ENCODE results near the gene LHPP. TPM values are rescaled to one million over a fixed set of nuclear protein-coding genes. Genes with fewer than 3 reads are reported as not detected.

LHPP gene
- total RNA-seq, 1 experiment from 2014 or later = 6.6 TPM

GRCh38 chr10:124511205-124512039 lies 49.8 kb downstream of the LHPP start:
- ATAC-seq (no peak), DNase-seq (no peak)
- Histone ChIP-seq H3K9ac (ENCODE audit: low read length) (no peak overlapping the region), H4K20me1 (ENCODE audit: low read length) (no peaks in the 10 kb centered on the region), H3K27me3 (ENCODE audit: low read length) (no peaks in the 10 kb centered on the region), H3K9me3 (ENCODE audit: low read length) (no peaks in the 10 kb centered on the region), H3K4me3 (ENCODE audit: low read length) (no peak overlapping the region), H3K9me2 (replicated peaks; ENCODE audit: low read length) (no peaks in the 10 kb centered on the region), H3K27ac (ENCODE audit: low read length) (no peak overlapping the region), H3K4me1 (ENCODE audit: insufficient read depth, low read length) (no peaks in the 10 kb centered on the region), H3F3A (ENCODE audit: low read length, unreplicated experiment) (no peaks in the 10 kb centered on the region), H3K4me2 (ENCODE audit: low read length) (no peak overlapping the region), H3K36me3 (ENCODE audit: low read depth, low read length) (no peaks in the 10 kb centered on the region), H3K79me2 (ENCODE audit: low read length) (no peaks in the 10 kb centered on the region), H2AFZ (ENCODE audit: low read length) (no peak overlapping the region)
- intact Hi-C loops (cut with micrococcal nuclease) = no loop called here
- no peak for TF ChIP-seq EZH2 (IDR thresholded peaks at IDR 0.05; ENCODE audit: low read length, unreplicated experiment)
- no peak for TF ChIP-seq EZH2phosphoT487 (IDR thresholded peaks at IDR 0.05; ENCODE audit: borderline replicate concordance, low read length)
- TF ChIP-seq CTCF (conservative IDR thresholded peaks at IDR 0.05; ENCODE audit: low read depth, low read length) = no peak
- no TSS peak for BruUV-seq (replicated peaks)
- ChIA-PET CTCF (no interaction called here), POLR2A (ENCODE audit: unreplicated experiment) (no interaction called here)

- no TSS peak for BruUV-seq (replicated peaks)
- H3K36me3 ChIP-seq (ENCODE audit: low read depth, low read length) = no peaks in the 10 kb centered on the region
- POLR2A ChIA-PET (ENCODE audit: unreplicated experiment) = no interaction called here
Observed at GRCh38 chr10:124512040-124512428, 50.4 kb downstream of the LHPP start.

More at GRCh38 chr10:124512040-124512428, 50.4 kb downstream of the LHPP start:
- Histone ChIP-seq H3K9me3 (ENCODE audit: low read length) (no peaks in the 10 kb centered on the region), H3K4me3 (ENCODE audit: low read length) (no peak overlapping the region), H2AFZ (ENCODE audit: low read length) (no peak overlapping the region), H3K79me2 (ENCODE audit: low read length) (no peaks in the 10 kb centered on the region), H3F3A (ENCODE audit: low read length, unreplicated experiment) (no peaks in the 10 kb centered on the region), H3K4me1 (ENCODE audit: insufficient read depth, low read length) (no peaks in the 10 kb centered on the region), H3K9me2 (replicated peaks; ENCODE audit: low read length) (no peaks in the 10 kb centered on the region), H3K9ac (ENCODE audit: low read length) (no peak overlapping the region), H4K20me1 (ENCODE audit: low read length) (no peaks in the 10 kb centered on the region), H3K27ac (ENCODE audit: low read length) (no peak overlapping the region), H3K4me2 (ENCODE audit: low read length) (no peak overlapping the region), H3K27me3 (ENCODE audit: low read length) (no peaks in the 10 kb centered on the region)
- intact Hi-C loops (cut with micrococcal nuclease) = no loop called here
- CTCF ChIA-PET = no interaction called here
- no peak for TF ChIP-seq EZH2phosphoT487 (IDR thresholded peaks at IDR 0.05; ENCODE audit: borderline replicate concordance, low read length)
- TF ChIP-seq CTCF (conservative IDR thresholded peaks at IDR 0.05; ENCODE audit: low read depth, low read length) = no peak
- TF ChIP-seq EZH2 (IDR thresholded peaks at IDR 0.05; ENCODE audit: low read length, unreplicated experiment) = no peak
- ATAC-seq (no peak), DNase-seq (no peak)
